ENCODE data around the gene ATL1. TPM values are rescaled to one million over a fixed set of nuclear protein-coding genes. Genes with fewer than 3 reads are reported as not detected.
A peak's percentile ranks its signal among the peaks of the same experiment; 100 is the strongest.

The ATL1 gene
- total and polyA plus RNA-seq, 2 of the 13 experiments (the other 11 are each of a cell fraction or from before 2014, with no cell fraction given): 0.60 to 0.65 TPM

DNA sequence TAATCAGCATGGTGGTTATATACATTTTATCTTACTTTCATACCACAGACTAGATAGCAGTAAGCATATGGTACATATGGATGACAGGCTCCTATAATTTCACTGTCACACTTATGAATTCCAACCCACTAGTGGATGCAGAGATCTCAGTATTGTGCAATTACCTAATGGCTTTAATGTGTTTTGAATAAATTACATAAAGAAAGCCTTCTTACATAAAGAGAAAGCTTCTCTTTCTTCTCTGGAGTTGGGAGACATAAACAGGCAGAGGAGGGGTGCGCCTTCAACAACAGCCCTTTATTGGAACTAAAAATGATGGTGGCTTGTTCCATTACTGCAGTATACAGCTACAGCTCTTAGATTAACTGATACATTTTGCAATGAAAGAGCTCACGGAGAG is 55.6 kb downstream of the ATL1 start:
- BruUV-seq (replicated peaks): no TSS peak
- intact Hi-C loops (cut with micrococcal nuclease; ENCODE audit: unreplicated experiment) (loop anchor here (10.0 kb wide), 1 partner anchor 329 kb away; the partner anchor contains the start of gene PYGL), in situ Hi-C loops (cut with HindIII; ENCODE audit: extremely low pct_ligation_motif_present, low pct_unique_long_range_greater_than_20kb) (loop anchor here (10.0 kb wide), 1 partner anchor 159 kb away; no protein-coding TSS in a partner anchor)
- Histone ChIP-seq H3K9ac (ENCODE audit: insufficient read depth, low read depth, low read length) (no peak overlapping the region), H3K4me3 (replicated peaks in 1 of 3; ENCODE audit: insufficient read depth in 1 of 3, low read depth in 2 of 3, low read length in 3 of 3) (no peak overlapping the region), H3K4me1 (ENCODE audit: insufficient read depth, low read length) (peaks cover 10% of the 10 kb centered on the region), H3K9me3 (ENCODE audit: low read length) (no peaks in the 10 kb centered on the region), H3K4me2 (ENCODE audit: low read depth, low read length) (no peak overlapping the region; the same call in 1 of the 2 replicates), H4K20me1 (ENCODE audit: insufficient read depth, low read length) (no peaks in the 10 kb centered on the region), H3K79me2 (ENCODE audit: insufficient read depth, low read length) (no peaks in the 10 kb centered on the region), H3K27me3 (ENCODE audit: control insufficient read depth in 1 of 2, insufficient read depth in 2 of 2, low read length in 2 of 2) (no peaks in the 10 kb centered on the region; a peak in 1 of 5 replicates), H3K36me3 (replicated peaks in 1 of 2; ENCODE audit: control insufficient read depth in 1 of 2, insufficient read depth in 2 of 2, low read length in 2 of 2) (no peaks in the 10 kb centered on the region), H3K27ac (ENCODE audit: extremely low read length, insufficient read depth, low read length) (no peak overlapping the region), H2AFZ (ENCODE audit: low read length) (peak overlapping the region; percentile 17)
- DNase-seq (ENCODE audit: low spot score) (no peak), ATAC-seq (no peak), FAIRE-seq (no peak)
- CTCF ChIA-PET (ENCODE audit: low intra/inter-chr PET ratio, low total read pairs): no interaction called here
- WGBS (ENCODE audit: low lambda C conversion rate): 100% methylated on average over 2 of the region's 2 CpGs
- POLR2A ChIA-PET: no interaction called here
- TF ChIP-seq CEBPB (IDR thresholded peaks at IDR 0.05; ENCODE audit: borderline replicate concordance, low read depth, low read length) (peak; percentile 48; the same call in 1 of the 2 replicates), HCFC1 (IDR thresholded peaks at IDR 0.05; ENCODE audit: low read depth, low read length) (no peak)

- in situ Hi-C loops (cut with HindIII; ENCODE audit: extremely low pct_ligation_motif_present, low pct_unique_long_range_greater_than_20kb): loop anchor here (10.0 kb wide), 1 partner anchor 159 kb away; no protein-coding TSS in a partner anchor
- Histone ChIP-seq H3K36me3 (replicated peaks in 1 of 2; ENCODE audit: control insufficient read depth in 1 of 2, insufficient read depth in 2 of 2, low read length in 2 of 2) (no peaks in the 10 kb centered on the region), H3K27ac (ENCODE audit: extremely low read length, insufficient read depth, low read length) (no peak overlapping the region), H3K9ac (ENCODE audit: insufficient read depth, low read depth, low read length) (no peak overlapping the region), H3K4me1 (ENCODE audit: insufficient read depth, low read length) (peaks cover 10% of the 10 kb centered on the region), H4K20me1 (ENCODE audit: insufficient read depth, low read length) (no peaks in the 10 kb centered on the region), H3K4me2 (ENCODE audit: low read depth, low read length) (no peak overlapping the region), H2AFZ (ENCODE audit: low read length) (no peak overlapping the region), H3K4me3 (replicated peaks in 1 of 3; ENCODE audit: insufficient read depth in 1 of 3, low read depth in 2 of 3, low read length in 3 of 3) (no peak overlapping the region), H3K27me3 (ENCODE audit: control insufficient read depth in 1 of 2, insufficient read depth in 2 of 2, low read length in 2 of 2) (no peaks in the 10 kb centered on the region; a peak in 1 of 5 replicates), H3K9me3 (ENCODE audit: low read length) (no peaks in the 10 kb centered on the region), H3K79me2 (ENCODE audit: insufficient read depth, low read length) (no peaks in the 10 kb centered on the region)
- DNase-seq (ENCODE audit: low spot score): no peak
- no peak for ATAC-seq
- no peak for FAIRE-seq
- intact Hi-C loops (cut with micrococcal nuclease; ENCODE audit: unreplicated experiment): loop anchor here (10.0 kb wide), 1 partner anchor 329 kb away; the partner anchor contains the start of gene PYGL
- POLR2A ChIA-PET: no interaction called here
- 47% methylated on average over 2 of the region's 2 CpGs for WGBS (ENCODE audit: low lambda C conversion rate)
- CTCF ChIA-PET (ENCODE audit: low intra/inter-chr PET ratio, low total read pairs): no interaction called here
- BruUV-seq (replicated peaks): no TSS peak
- no peak for TF ChIP-seq CAMTA2 (CRISPR knock-in tag; IDR thresholded peaks at IDR 0.05; ENCODE audit: borderline replicate concordance)
- TF ChIP-seq MNT (IDR thresholded peaks at IDR 0.05): no peak
- no peak for TF ChIP-seq SPEN (CRISPR knock-in tag; IDR thresholded peaks at IDR 0.05; ENCODE audit: low read depth)
- TF ChIP-seq ZNF232 (CRISPR knock-in tag; IDR thresholded peaks at IDR 0.05; ENCODE audit: borderline replicate concordance): no peak
- TF ChIP-seq ARID5B (CRISPR knock-in tag; IDR thresholded peaks at IDR 0.05): no peak
- TF ChIP-seq, protein P1, sequence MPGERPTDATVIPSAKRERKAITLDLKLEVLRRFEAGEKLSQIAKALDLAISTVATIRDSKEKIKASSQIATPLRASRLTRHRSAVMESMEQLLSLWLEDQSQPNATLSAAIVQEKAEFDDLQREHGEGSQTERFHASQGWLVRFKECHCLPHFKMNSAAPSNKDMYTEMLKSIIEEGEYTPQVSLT (CRISPR knock-in tag; IDR thresholded peaks at IDR 0.05; ENCODE audit: borderline replicate concordance, low read depth): no peak
- TF ChIP-seq MAF1 (CRISPR knock-in tag; IDR thresholded peaks at IDR 0.05; ENCODE audit: borderline replicate concordance): no peak
Observed at GRCh38 chr14:50616275-50616674, 56.3 kb downstream of the ATL1 start.

All from HepG2 (cell line).